Measurements from ENCODE around the gene SLC35A3. TPM values are rescaled to one million over a fixed set of nuclear protein-coding genes. Genes with fewer than 3 reads are reported as not detected.
A peak's percentile ranks its signal among the peaks of the same experiment; 100 is the strongest.

The SLC35A3 gene
- total and polyA plus RNA-seq, 2 of the 4 experiments (the other 2 are of a cell fraction) = 9.6 to 13.6 TPM

- Histone ChIP-seq H3K9me1 (ENCODE audit: insufficient read depth, low read length) (no peaks in the 10 kb centered on the region), H3K4ac (ENCODE audit: low read depth, low read length) (no peak overlapping the region), H2BK20ac (ENCODE audit: low read depth, low read length) (no peak overlapping the region), H2AK5ac (ENCODE audit: low read depth, low read length) (no peak overlapping the region), H3K4me3 (ENCODE audit: insufficient read depth, low read depth, low read length) (no peak overlapping the region), H3K36me3 (ENCODE audit: control insufficient read depth, insufficient read depth, low read length) (peaks cover 32% of the 10 kb centered on the region), H3K4me1 (ENCODE audit: control insufficient read depth, insufficient read depth, low read length) (no peaks in the 10 kb centered on the region), H4K91ac (ENCODE audit: insufficient read depth, low read depth, low read length) (no peak overlapping the region), H2BK5ac (ENCODE audit: low read depth, low read length, poor library complexity, severe bottlenecking) (no peak overlapping the region), H3K9me3 (ENCODE audit: control insufficient read depth, insufficient read depth, low read length) (no peaks in the 10 kb centered on the region), H2BK15ac (ENCODE audit: low read depth, low read length) (no peak overlapping the region), H3K27me3 (ENCODE audit: control insufficient read depth, insufficient read depth, low read length) (no peaks in the 10 kb centered on the region), H3K79me1 (ENCODE audit: low read depth in 1 of 2, low read length in 2 of 2) (peaks cover 16 to 22% of the 10 kb centered on the region in 2 experiments), H3K23ac (ENCODE audit: low read depth, low read length) (no peak overlapping the region), H4K20me1 (ENCODE audit: insufficient read depth, low read length) (peaks cover 2% of the 10 kb centered on the region; the same call in 1 of the 2 replicates), H3K14ac (replicated peaks; ENCODE audit: low read depth, low read length) (no peak overlapping the region), H3K9ac (ENCODE audit: low read depth, low read length) (no peak overlapping the region), H2BK120ac (ENCODE audit: low read depth, low read length) (no peak overlapping the region), H3K27ac (ENCODE audit: insufficient read depth, low read length) (no peak overlapping the region), H2AK9ac (replicated peaks; ENCODE audit: low read depth, low read length, poor library complexity) (no peak overlapping the region), H2AFZ (replicated peaks; ENCODE audit: low read length, poor library complexity) (no peak overlapping the region), H3K4me2 (ENCODE audit: low read depth, low read length) (no peak overlapping the region), H4K8ac (ENCODE audit: low read depth in 2 of 2, low read length in 2 of 2) (no peak overlapping the region), H4K5ac (ENCODE audit: low read depth, low read length) (no peak overlapping the region), H3K56ac (ENCODE audit: extremely low read depth, insufficient read depth, low read length) (no peak overlapping the region), H3K18ac (ENCODE audit: low read depth, low read length) (no peak overlapping the region)
- POLR2A ChIA-PET (ENCODE audit: unreplicated experiment) = no interaction called here
- peak; percentile 59 for ATAC-seq (ENCODE audit: low read depth)
- intact Hi-C loops (cut with micrococcal nuclease) = no loop called here
- no CpG with 5 or more reads among the region's 3 CpGs for WGBS, 2 experiments (ENCODE audit: extremely low coverage in 2 of 2, insufficient read length in 1 of 2)
- in situ Hi-C loops (cut with MboI; ENCODE audit: low sequenced_read_pairs) = no loop called here
- TF ChIP-seq FOS (IDR thresholded peaks at IDR 0.05; ENCODE audit: low read depth, low read length) (no peak), SMC3 (IDR thresholded peaks at IDR 0.05; ENCODE audit: low read depth, low read length) (no peak), RCOR1 (IDR thresholded peaks at IDR 0.05; ENCODE audit: insufficient replicate concordance, low read length) (no peak)
- peak; percentile 26 for DNase-seq
- dilution Hi-C loops (cut with HindIII; ENCODE audit: low sequenced_read_pairs, unreplicated experiment) = no loop called here
- CTCF ChIA-PET = no interaction called here
- BruUV-seq (replicated peaks) = no TSS peak
Observed at GRCh38 chr1:100075773-100076172, 106.0 kb downstream of the SLC35A3 start.
